GM12874 (cell line): ENCODE data around the gene OLFML2A.
A peak's percentile ranks its signal among the peaks of the same experiment; 100 is the strongest.

Experiments
- CTCF ChIP-seq: IDR thresholded peaks from 2 replicates; pipeline ENCODE4 v1.5.1; 2011; ENCODE audit warnings: low read depth, mild to moderate bottlenecking, control low read depth, low read length, moderate library complexity; ENCODE audit not compliant: insufficient read depth

OLFML2A gene

GRCh38 chr9:124761710-124762109 is 15.2 kb upstream of the OLFML2A start:
- TF ChIP-seq CTCF = no peak

- no peak for TF ChIP-seq CTCF
These were observed 14.3 kb upstream of the OLFML2A start for GRCh38 chr9:124762633-124763032.

GRCh38 chr9:124764774-124765438 is 12.0 kb upstream of the OLFML2A start:
- no peak for TF ChIP-seq CTCF

GRCh38 chr9:124765439-124765835 is 11.5 kb upstream of the OLFML2A start:
- TF ChIP-seq CTCF = no peak

- TF ChIP-seq CTCF = no peak
These were observed 10.6 kb upstream of the OLFML2A start for GRCh38 chr9:124766326-124766725.

GRCh38 chr9:124766815-124767554 is 9.9 kb upstream of the OLFML2A start:
- TF ChIP-seq CTCF = 0 out of 2 replicates have a peak, but pooled peaks have one; percentile 6

- TF ChIP-seq CTCF = no peak
These were observed 9.1 kb upstream of the OLFML2A start for GRCh38 chr9:124767821-124768220.
